NB4 (cell line): ENCODE results near the gene MKS1.

Experiments
- DNase-seq: peaks from one replicate; pipeline ENCODE4 v3.0.0; 2010; ENCODE audit warnings: low read depth
- H3K4me3 ChIP-seq: one replicate; pipeline ENCODE4 v1.5.1; 2011; ENCODE audit warnings: mild to moderate bottlenecking, low read depth, low read length, moderate library complexity
- MYC ChIP-seq: IDR thresholded peaks from 2 replicates; pipeline ENCODE4 v1.6.1; 2011; ENCODE audit warnings: low read depth, low read length
- POLR2A ChIP-seq: IDR thresholded peaks from 2 replicates; pipeline ENCODE4 v1.6.1; 2011; ENCODE audit warnings: mild to moderate bottlenecking; ENCODE audit not compliant: insufficient read length; ENCODE audit errors: extremely low read depth
- TF ChIP-seq, protein P1 (sequence below): IDR thresholded peaks from one replicate; pipeline ENCODE4 v1.5.1; 2012; ENCODE audit warnings: low read depth, low read length
- TF ChIP-seq, protein P2 (sequence below): IDR thresholded peaks from 2 replicates; pipeline ENCODE4 v1.6.1; 2011; ENCODE audit warnings: low read depth, low read length

The MKS1 gene

DNA sequence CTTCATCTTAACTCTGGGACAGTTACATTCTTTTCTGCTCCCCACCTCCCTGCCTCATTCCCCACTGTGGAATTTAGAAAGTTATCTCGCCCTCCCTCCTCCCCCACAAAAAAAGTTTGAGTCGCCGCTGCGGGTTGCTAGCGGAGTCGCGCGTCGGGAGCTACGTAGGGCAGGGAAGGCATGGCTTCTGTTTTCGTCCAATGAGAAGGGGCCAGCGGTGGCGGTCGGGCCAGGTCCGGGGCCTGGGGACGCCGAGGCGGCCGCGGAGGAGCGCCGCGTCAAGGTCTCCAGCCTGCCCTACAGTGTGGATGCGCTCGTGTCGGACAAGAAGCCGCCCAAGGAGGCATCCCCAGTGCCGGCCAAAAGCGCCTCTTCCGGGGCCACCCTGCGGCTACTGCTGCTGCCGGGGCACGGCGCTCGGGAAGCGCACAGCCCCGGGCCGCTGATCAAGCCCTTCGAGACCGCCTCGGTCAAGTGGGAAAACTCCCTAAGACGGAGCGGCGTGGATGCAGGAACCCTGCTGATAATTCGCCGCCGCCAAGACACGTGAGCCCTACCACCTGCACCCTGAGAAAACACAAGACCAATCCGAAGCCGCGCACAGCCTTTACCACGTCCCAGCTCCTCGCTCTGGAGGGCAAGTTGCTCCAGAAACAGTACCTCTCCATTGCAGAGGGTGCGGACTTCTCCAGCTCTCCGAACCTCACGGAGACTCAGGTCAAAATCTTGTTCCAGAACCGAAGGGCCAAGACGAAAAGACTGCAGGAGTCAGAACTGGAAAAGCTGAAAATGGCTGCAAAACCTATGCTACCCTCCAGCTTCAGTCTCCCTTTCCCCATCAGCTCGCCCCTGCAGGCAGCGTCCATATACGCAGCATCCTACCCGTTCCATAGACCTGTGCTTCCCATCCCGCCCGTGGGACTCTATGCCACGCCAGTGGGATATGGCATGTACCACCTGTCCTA lies 61.9 kb downstream of the MKS1 start:
- no peak overlapping the region for H3K4me3 ChIP-seq
- no peak for DNase-seq
- TF ChIP-seq POLR2A (no peak), MYC (no peak)
- TF ChIP-seq, protein P1, sequence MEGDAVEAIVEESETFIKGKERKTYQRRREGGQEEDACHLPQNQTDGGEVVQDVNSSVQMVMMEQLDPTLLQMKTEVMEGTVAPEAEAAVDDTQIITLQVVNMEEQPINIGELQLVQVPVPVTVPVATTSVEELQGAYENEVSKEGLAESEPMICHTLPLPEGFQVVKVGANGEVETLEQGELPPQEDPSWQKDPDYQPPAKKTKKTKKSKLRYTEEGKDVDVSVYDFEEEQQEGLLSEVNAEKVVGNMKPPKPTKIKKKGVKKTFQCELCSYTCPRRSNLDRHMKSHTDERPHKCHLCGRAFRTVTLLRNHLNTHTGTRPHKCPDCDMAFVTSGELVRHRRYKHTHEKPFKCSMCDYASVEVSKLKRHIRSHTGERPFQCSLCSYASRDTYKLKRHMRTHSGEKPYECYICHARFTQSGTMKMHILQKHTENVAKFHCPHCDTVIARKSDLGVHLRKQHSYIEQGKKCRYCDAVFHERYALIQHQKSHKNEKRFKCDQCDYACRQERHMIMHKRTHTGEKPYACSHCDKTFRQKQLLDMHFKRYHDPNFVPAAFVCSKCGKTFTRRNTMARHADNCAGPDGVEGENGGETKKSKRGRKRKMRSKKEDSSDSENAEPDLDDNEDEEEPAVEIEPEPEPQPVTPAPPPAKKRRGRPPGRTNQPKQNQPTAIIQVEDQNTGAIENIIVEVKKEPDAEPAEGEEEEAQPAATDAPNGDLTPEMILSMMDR, result no peak
- TF ChIP-seq, protein P2, sequence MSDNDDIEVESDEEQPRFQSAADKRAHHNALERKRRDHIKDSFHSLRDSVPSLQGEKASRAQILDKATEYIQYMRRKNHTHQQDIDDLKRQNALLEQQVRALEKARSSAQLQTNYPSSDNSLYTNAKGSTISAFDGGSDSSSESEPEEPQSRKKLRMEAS, result no peak
